ENCODE data around the gene SMTN. TPM values are rescaled to one million over a fixed set of nuclear protein-coding genes. Genes with fewer than 3 reads are reported as not detected.

The SMTN gene
- total and polyA plus RNA-seq, 9 of the 15 experiments (the other 6 are each of a cell fraction or from before 2014, with no cell fraction given): 2.5 to 41.1 (median 16.1) TPM

GRCh38 chr22:31084811-31085492 is 3.8 kb downstream of the SMTN start (continued):
- no peak for TF ChIP-seq ZBTB40 (IDR thresholded peaks at IDR 0.05)
- no peak for TF ChIP-seq ZBTB40 (CRISPR knock-in tag; IDR thresholded peaks at IDR 0.05)
- TF ChIP-seq CTCFL (IDR thresholded peaks at IDR 0.05; ENCODE audit: borderline replicate concordance, insufficient read depth, low read depth, low read length, poor library complexity, severe bottlenecking): peak; percentile 71

Measured in K562 (cell line).